CD4-positive, alpha-beta T cell treated with Interleukin-17A for 1 hour (primary cell): ENCODE data around the gene LRBA.
"Not testable (repeated sequence)": the region's sequence is repeated elsewhere in the genome, so short reads cannot be mapped to it uniquely, and the experiment has no call there.

Experiments
- DNase-seq: peaks from one replicate; pipeline ENCODE4 v3.0.0-alpha.2; 2020

Gene LRBA

DNA sequence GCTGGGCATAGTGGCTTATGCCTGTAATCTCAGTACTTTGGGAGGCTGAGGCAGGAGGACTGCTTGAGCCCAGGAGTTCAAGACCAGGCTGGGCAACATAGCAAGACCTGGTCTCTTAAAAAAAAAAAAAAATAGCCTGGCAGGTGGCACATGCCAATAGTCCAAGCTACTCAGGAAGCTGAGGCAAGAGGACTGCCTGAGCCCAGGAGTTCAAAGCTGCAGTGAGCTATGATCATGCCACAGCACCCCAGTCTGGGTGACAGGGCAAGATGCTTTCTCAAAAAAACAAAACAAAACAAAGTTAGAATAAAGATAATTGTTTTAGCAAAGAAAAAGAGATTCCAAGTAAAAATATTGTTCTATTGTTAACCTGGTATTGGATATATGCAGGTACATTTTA lies 75.0 kb downstream of the LRBA start:
- no peak for DNase-seq

DNA sequence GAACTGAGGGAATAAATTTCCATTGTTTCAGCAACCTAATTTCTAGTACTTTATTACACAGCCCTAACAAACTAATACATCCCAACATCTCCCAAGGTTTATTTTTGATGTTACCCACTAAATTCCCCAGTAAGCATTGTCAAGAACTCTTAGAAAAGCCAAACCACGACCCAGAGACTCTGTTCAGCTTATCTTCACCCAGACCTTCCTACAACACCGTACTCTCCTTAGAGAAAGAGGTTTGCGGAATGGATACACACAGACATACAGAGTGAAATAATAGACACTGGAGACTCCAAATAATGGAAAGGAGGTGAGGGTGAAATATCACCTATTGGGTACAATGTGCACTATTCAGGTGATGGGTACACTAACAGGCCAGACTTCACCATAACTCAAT lies 75.6 kb downstream of the LRBA start:
- no peak for DNase-seq

DNA sequence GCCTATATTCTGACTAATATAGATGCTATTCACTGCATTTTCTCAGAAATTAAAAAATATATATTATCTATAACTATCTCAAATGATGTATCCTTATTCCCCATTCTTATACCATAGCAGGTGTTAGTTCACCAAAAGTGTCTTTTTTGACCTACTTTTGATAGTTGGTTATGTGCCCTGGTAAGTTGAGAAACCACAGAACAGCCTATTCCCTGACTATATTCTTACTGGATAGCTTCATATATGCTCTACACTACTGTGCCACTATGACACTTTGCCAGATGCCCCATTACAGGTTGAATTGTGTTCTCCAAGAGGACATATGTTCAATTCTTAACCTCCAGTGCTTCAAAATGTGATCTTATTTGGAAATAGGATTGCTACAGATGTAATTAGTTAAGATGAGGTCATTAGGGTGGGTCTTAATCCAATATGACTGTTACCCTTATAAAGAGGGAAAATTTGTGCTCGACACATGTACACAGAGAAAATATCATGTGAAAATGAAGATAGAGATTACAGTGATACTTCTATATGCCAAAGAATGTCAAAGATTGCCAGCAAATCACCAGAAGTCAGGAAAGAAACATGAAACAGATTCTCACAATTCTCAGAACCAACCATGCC lies 76.1 kb downstream of the LRBA start:
- DNase-seq: no peak

GRCh38 chr4:150938417-150938816 lies 76.7 kb downstream of the LRBA start:
- DNase-seq: no peak

- DNase-seq: no peak
Observed at GRCh38 chr4:150934022-150934421, 81.1 kb downstream of the LRBA start.

DNA sequence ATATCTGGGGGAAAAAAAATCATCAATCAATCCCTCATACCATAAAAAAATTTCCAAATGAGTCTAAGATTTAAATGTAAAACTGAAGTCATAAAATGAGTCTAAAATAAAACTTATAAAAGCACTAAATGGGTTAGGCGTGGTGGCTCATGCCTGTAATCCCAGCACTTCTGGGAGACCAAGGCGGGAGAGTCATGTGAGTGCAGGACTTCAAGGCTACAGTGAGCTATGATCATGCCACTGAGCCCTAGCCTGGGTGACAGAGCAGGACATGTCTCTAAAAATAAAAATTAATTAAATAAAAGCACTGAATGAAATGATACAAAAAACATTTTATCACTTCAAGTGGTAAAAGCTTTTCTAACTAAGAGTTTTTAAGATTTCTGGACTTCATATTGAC lies 83.3 kb downstream of the LRBA start:
- DNase-seq: no peak

DNA sequence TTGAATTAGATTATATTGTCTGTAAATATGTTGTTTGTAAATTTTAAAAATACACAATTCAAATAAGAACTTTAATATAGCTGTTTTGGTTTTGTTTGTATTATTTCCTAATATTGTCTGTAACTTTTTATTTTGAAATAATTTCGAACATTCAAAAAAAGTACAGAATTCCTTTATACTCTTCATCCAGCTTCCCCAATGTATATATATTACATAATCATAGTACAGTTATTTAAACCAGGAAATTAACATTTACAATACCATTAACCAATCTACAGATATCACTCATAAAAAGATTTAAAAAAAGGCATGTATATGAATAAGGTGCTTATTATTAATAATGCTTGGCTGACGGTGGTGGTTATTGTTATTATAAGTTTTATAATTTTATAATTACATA lies 84.1 kb downstream of the LRBA start:
- DNase-seq: no peak

DNA sequence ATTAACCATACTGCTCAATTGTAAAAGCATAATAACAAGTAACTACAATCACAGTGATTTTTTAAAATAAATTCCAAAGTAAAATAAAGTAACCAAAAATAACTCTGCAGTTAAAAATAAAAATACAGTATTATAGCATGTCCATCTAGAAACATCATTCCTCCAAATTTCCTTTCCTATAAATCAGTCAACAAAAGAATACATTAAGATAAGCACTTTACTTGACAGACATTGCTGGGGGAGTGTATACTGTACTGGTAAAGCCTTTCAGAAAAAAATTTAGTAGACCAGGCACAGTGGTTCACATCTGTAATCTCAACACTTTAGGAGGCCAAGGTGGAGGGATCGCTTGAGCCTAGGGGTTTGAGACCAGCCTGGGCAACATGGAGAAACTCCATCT lies 91.1 kb downstream of the LRBA start:
- no peak for DNase-seq

DNA sequence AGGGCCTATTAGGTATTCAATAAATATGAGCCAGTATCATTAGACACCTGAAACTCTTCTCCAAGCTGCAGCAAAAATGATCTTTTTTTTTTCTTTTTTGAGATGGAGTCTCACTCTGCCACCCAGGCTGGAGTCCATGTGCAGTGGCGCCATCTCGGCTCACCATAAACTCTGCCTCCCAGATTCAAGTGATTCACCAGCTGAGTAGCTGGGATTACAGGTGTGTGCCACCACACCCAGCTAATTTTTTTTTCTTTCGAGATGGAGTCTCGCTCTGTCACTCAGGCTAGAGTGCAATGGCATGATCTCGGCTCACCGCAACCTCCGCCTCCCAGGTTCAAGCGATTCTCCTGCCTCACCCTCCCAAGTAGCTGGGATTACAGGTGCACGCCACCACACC lies 93.6 kb downstream of the LRBA start:
- not testable (repeated sequence) for DNase-seq

- DNase-seq: not testable (repeated sequence)
Observed at GRCh38 chr4:150918562-150918961, 96.5 kb downstream of the LRBA start.

- no peak for DNase-seq
Observed at GRCh38 chr4:150911326-150911725, 103.8 kb downstream of the LRBA start.

DNA sequence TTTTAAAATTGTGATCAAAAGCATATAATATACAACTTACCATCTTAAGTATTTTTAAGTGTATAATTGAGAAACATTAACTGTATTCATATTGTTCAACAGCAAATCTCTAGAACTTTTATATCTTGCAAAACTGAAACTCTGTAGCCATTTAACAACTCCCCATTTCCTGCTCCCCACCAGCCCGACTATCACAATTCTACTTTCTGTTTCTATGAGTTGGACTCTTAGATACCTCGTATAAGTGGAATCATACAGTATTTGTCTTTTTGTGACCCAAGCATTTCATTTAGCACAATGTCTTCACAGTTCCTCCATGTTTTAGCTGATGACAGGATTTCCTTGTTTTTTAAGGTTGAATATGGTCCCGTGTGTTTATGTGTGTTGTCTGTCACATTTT lies 106.0 kb downstream of the LRBA start:
- no peak for DNase-seq

DNA sequence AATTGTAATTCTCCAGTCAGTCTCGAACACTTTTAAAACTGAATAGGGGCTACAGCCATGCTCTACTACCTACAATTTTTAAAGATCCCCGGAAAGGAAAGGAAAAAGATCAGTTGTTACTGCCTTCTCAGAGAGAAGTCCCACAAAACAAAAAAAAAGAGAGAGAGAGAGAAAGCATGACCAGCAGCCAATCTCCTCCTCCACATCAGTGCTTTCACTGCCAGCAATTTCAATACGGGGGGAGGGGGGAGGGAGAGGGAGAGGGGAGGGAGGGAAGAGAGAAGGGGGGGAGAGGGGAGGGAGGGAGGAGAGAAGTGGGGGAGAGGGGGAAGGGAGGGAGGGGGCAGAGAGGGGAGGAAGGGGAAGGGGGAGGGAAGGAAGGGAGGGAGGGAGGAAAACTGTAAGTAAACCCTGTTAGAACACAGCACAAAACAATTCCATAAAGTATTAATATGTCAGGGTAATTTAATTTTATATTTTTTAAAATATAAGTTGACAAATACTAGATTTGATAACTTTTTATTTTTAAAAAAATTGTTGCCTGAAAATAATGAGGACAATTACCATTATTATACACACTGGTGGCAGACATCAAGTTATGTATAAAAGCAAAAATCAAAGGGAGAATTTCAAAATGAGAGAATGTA lies 108.0 kb downstream of the LRBA start:
- DNase-seq: no peak

GRCh38 chr4:150904671-150905070 lies 110.4 kb downstream of the LRBA start:
- no peak for DNase-seq

GRCh38 chr4:150903603-150904002 lies 111.5 kb downstream of the LRBA start:
- no peak for DNase-seq

- DNase-seq: no peak
Observed at GRCh38 chr4:150896497-150896896, 118.6 kb downstream of the LRBA start.

DNA sequence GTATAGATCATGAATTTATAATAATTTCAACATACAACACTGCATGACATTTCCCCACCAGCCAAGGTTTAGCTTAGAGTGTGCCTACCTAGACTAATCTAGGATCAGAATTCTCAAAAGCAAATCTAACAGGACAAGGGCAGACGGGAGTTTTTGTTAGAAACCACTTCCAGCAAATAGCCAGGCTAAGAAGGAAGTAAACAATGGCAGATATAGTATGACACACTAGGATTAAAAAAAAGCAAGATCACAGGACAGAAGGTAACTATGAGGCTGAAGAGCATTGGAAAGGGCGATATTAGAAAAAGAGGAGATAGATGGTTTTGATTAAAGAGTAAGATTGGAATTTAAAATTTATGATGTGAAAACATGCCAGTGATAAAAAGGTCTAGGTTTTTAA lies 124.8 kb downstream of the LRBA start:
- no peak for DNase-seq

DNA sequence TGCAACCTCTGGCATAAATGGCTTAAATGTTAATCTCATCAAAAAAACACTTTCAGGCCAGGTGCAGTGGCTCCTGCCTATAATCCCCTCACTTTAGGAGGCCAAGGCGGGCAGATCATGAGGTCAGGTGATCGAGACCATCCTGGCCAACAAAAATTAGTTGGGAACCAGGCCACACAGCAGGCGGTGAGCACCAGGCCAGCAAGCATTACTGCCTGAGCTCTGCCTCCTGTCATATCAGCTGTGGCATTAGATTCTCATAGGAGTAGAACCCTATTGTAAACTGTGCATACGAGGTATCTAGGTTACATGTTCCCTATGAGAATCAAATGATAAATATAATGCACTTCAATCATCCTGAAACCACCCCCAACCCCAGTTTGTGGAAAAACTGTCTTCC lies 125.8 kb downstream of the LRBA start:
- no peak for DNase-seq

DNA sequence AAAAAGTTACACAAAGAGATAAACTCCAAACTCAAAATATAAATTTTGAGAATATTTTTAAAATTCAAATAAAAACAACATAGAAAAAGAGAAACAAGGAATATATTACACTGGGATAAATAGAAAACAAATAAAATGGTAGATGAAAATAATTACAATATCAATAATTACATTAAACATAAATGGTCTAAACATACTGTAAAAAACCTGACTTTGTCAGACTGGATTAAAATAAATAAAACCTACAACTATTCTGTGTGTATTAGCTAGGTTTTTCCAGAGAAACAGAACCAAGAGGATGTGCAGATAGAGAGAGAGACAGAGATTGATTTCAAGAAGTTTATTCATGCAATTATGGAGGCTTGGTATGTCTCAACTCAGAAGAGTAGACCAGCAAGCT lies 126.5 kb downstream of the LRBA start:
- no peak for DNase-seq

- no peak for DNase-seq
Observed at GRCh38 chr4:150888217-150888616, 126.9 kb downstream of the LRBA start.

DNA sequence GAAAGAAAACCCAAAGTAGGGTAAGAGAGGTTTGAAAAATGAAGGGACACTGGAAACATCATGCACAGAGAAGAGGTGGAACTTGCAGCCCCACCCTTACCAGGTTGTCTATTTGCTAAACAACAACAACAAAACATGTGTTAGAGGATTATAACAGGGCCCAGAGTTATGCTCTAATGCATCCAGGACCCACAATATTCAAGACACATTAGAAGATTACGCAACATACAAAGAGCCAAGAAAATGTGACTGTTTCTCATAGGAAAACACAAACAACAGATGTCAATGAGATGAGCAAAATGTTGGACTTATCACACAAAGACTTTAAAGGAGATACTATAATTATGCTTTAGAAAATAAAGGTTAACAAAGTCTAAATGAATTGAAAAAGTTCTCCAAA lies 128.5 kb downstream of the LRBA start:
- DNase-seq: no peak

- DNase-seq: no peak
Observed at GRCh38 chr4:150884625-150885024, 130.5 kb downstream of the LRBA start.

DNA sequence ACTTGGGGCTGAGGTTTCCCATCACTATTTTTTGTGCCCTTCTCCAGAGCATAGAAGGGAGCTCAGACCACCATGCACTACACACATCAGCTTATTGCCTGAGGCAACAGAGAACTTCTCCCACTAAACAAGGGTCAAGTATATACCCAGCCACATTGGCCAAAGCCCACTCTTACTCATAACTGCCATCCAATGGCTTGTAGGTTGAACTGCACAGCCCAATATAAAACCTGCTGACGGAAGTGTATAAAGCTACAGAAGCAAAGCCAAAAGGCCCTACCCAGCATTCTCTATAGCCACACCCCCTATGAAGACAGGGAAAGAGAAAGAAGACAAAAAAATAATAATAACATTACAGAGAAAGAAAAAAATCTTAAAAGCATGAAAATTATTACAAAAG lies 139.7 kb downstream of the LRBA start:
- no peak for DNase-seq

DNA sequence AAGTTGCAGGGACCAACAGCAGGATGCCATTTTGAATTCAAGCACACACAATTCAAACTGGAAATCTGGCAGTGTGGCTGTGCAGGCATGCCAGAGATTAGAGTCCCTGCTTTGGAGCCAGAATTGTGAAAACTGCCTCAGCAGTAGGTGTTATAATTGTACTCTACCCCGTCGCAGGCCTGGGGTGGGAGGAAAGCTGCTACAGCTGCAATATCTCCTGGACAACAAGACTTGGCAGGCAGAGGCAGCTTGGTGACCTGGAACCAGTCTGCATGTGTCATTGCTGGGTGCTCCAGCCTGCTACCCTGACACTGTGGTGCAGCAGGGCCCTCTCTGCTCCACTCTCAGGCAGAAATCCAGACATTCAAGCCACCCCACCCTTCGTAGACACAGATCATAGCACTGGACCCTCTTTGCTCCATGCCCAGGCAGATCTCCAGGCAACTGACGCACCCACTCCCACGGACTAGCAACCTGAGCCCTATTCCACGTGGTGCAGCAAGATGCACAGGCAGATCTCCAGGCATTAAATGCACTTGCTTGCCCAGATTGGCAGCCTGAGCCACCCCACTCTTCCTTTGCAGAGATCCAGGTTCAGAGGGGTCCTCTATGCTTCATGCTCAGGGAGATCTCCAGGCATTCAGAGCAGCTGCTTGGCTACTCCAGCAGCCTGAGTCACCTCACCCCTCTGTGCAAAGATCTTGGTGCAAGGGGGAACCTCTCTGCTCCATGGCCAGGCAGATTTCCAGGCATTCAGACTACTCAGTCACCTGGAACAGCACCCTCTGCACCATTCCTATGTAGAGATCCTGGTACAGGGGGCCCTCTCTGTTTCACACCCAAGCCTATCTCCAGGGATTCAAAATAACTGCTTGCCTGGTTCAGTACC lies 140.5 kb downstream of the LRBA start:
- no peak for DNase-seq
